ENCODE measurements around the gene DAP.

GRCh38 chr5:10685115-10685521, 75.9 kb downstream of the DAP start:
- TF ChIP-seq HDGF (IDR thresholded peaks at IDR 0.05) = no peak
- TF ChIP-seq HDAC2 (IDR thresholded peaks at IDR 0.05) = no peak
- peak; percentile 100 for TF ChIP-seq NFIC (IDR thresholded peaks at IDR 0.05; ENCODE audit: low read depth, low read length)
- no peak for TF ChIP-seq TAF1 (IDR thresholded peaks at IDR 0.05; ENCODE audit: borderline replicate concordance, low read depth, low read length)
- TF ChIP-seq ZNF274 (IDR thresholded peaks at IDR 0.05; ENCODE audit: insufficient read depth, insufficient read length) = no peak

All from GM12878 (cell line).